GM21737 (cell line): ENCODE data around the gene PDCD11.
"Not testable (repeated sequence)": the region's sequence is repeated elsewhere in the genome, so short reads cannot be mapped to it uniquely, and the experiment has no call there.

ENCODE experiments used
- ATAC-seq: cut with Tn5 transposase; IDR thresholded peaks from one replicate; pipeline ENCODE4 v1.9.1; 2021; ENCODE audit warnings: mild to moderate bottlenecking, moderate library complexity; ENCODE audit not compliant: unreplicated experiment

PDCD11 gene

GRCh38 chr10:103415581-103415980 is 19.2 kb downstream of the PDCD11 start:
- ATAC-seq: no peak

GRCh38 chr10:103416436-103417147 is 20.2 kb downstream of the PDCD11 start:
- no peak for ATAC-seq

GRCh38 chr10:103417148-103417469 is 20.7 kb downstream of the PDCD11 start:
- not testable (repeated sequence) for ATAC-seq

GRCh38 chr10:103417601-103418000 is 21.2 kb downstream of the PDCD11 start:
- ATAC-seq: no peak

- no peak for ATAC-seq
These were observed 22.7 kb downstream of the PDCD11 start for GRCh38 chr10:103419101-103419500.

- no peak for ATAC-seq
These were observed 27.3 kb downstream of the PDCD11 start for GRCh38 chr10:103423748-103424147.

- ATAC-seq: no peak
These were observed 31.4 kb downstream of the PDCD11 start for GRCh38 chr10:103427866-103428265.

- ATAC-seq: no peak
These were observed 32.7 kb downstream of the PDCD11 start for GRCh38 chr10:103428989-103429643.

- ATAC-seq: no peak
These were observed 33.2 kb downstream of the PDCD11 start for GRCh38 chr10:103429647-103430046.

GRCh38 chr10:103431902-103432301 is 35.5 kb downstream of the PDCD11 start:
- ATAC-seq: no peak

GRCh38 chr10:103433858-103434257 is 37.4 kb downstream of the PDCD11 start:
- no peak for ATAC-seq

- ATAC-seq: no peak
These were observed 43.4 kb downstream of the PDCD11 start for GRCh38 chr10:103439776-103440175.

GRCh38 chr10:103440416-103440815 is 44.0 kb downstream of the PDCD11 start:
- no peak for ATAC-seq

GRCh38 chr10:103441206-103441605 is 44.8 kb downstream of the PDCD11 start:
- no peak for ATAC-seq

- ATAC-seq: no peak
These were observed 45.2 kb downstream of the PDCD11 start for GRCh38 chr10:103441611-103442010.

- ATAC-seq: no peak
These were observed 45.6 kb downstream of the PDCD11 start for GRCh38 chr10:103442031-103442461.

GRCh38 chr10:103443475-103444185 is 47.2 kb downstream of the PDCD11 start:
- ATAC-seq: no peak

- no peak for ATAC-seq
These were observed 48.1 kb downstream of the PDCD11 start for GRCh38 chr10:103444478-103444877.

GRCh38 chr10:103445366-103445765 is 48.9 kb downstream of the PDCD11 start:
- no peak for ATAC-seq

GRCh38 chr10:103445767-103446567 is 49.5 kb downstream of the PDCD11 start:
- no peak for ATAC-seq

GRCh38 chr10:103447187-103447586 is 50.8 kb downstream of the PDCD11 start:
- ATAC-seq: no peak
